NCI-H82 treated with DMSO at 0.1 percent for 48 hours (cell line): Measurements from ENCODE around the gene RYR3.
"Not testable (repeated sequence)": the region's sequence is repeated elsewhere in the genome, so short reads cannot be mapped to it uniquely, and the experiment has no call there.

ENCODE experiments used
- DNase-seq: peaks from one replicate; lab custom pipeline; 2025; ENCODE audit not compliant: unreplicated experiment; lab: John Stamatoyannopoulos, UW

The RYR3 gene

GRCh38 chr15:33813891-33814290 is 503.1 kb downstream of the RYR3 start:
- no peak for DNase-seq

- DNase-seq: not testable (repeated sequence)
These were observed 508.7 kb downstream of the RYR3 start for GRCh38 chr15:33819499-33819898.

GRCh38 chr15:33822479-33822878 is 511.7 kb downstream of the RYR3 start:
- no peak for DNase-seq

- no peak for DNase-seq
These were observed 512.4 kb downstream of the RYR3 start for GRCh38 chr15:33823119-33823518.

GRCh38 chr15:33825453-33825852 is 514.7 kb downstream of the RYR3 start:
- no peak for DNase-seq

- DNase-seq: no peak
These were observed 515.4 kb downstream of the RYR3 start for GRCh38 chr15:33826201-33826600.

GRCh38 chr15:33830351-33830750 is 519.6 kb downstream of the RYR3 start:
- no peak for DNase-seq

GRCh38 chr15:33831646-33832045 is 520.9 kb downstream of the RYR3 start:
- no peak for DNase-seq

GRCh38 chr15:33834892-33835743 is 524.4 kb downstream of the RYR3 start:
- no peak for DNase-seq

GRCh38 chr15:33837294-33837693 is 526.5 kb downstream of the RYR3 start:
- no peak for DNase-seq

GRCh38 chr15:33839540-33839939 is 528.8 kb downstream of the RYR3 start:
- no peak for DNase-seq

- DNase-seq: no peak
These were observed 529.8 kb downstream of the RYR3 start for GRCh38 chr15:33840615-33841014.

- no peak for DNase-seq
These were observed 533.4 kb downstream of the RYR3 start for GRCh38 chr15:33844186-33844585.

GRCh38 chr15:33844597-33844996 is 533.8 kb downstream of the RYR3 start:
- DNase-seq: no peak

GRCh38 chr15:33846142-33846541 is 535.4 kb downstream of the RYR3 start:
- DNase-seq: no peak

GRCh38 chr15:33846862-33847261 is 536.1 kb downstream of the RYR3 start:
- no peak for DNase-seq

- no peak for DNase-seq
These were observed 537.2 kb downstream of the RYR3 start for GRCh38 chr15:33848011-33848410.

GRCh38 chr15:33851079-33851478 is 540.3 kb downstream of the RYR3 start:
- DNase-seq: no peak

- DNase-seq: no peak
These were observed 541.3 kb downstream of the RYR3 start for GRCh38 chr15:33852094-33852493.

- no peak for DNase-seq
These were observed 541.8 kb downstream of the RYR3 start for GRCh38 chr15:33852570-33852969.

GRCh38 chr15:33857726-33858125 is 547.0 kb downstream of the RYR3 start:
- no peak for DNase-seq

- DNase-seq: no peak
These were observed 548.1 kb downstream of the RYR3 start for GRCh38 chr15:33858836-33859235.

GRCh38 chr15:33859992-33860545 is 549.3 kb downstream of the RYR3 start:
- no peak for DNase-seq
